HepG2 (cell line): ENCODE measurements around the gene OR10J1.

Source experiments
- KAT7 ChIP-seq: IDR thresholded peaks from 2 replicates; pipeline ENCODE4 v1.6.1; 2018; ENCODE audit warnings: borderline replicate concordance, missing compliant biosample characterization
- MEIS1 ChIP-seq: sonication (generic); formaldehyde crosslinking; IDR thresholded peaks from 2 replicates; pipeline ENCODE4 v1.9.0; 2021; ENCODE audit warnings: mild to moderate bottlenecking, missing genetic modification reagents, moderate library complexity, borderline replicate concordance
- MYNN ChIP-seq: sonication (generic); formaldehyde crosslinking; IDR thresholded peaks from 2 replicates; pipeline ENCODE4 v1.4.0; 2020; ENCODE audit warnings: mild to moderate bottlenecking, low read depth, missing genetic modification reagents
- PRDM15 ChIP-seq: sonication (generic); formaldehyde crosslinking; IDR thresholded peaks from 2 replicates; pipeline ENCODE4 v1.4.0; 2020; ENCODE audit warnings: missing genetic modification reagents
- ZNF703 ChIP-seq: sonication (generic); formaldehyde crosslinking; IDR thresholded peaks from 2 replicates; pipeline ENCODE4 v1.5.1; 2020; ENCODE audit warnings: missing genetic modification reagents, mild to moderate bottlenecking, moderate library complexity, borderline replicate concordance
- TF ChIP-seq, protein P1 (sequence below): sonication (generic); formaldehyde crosslinking; IDR thresholded peaks from 2 replicates; pipeline ENCODE4 v1.5.0; 2020; ENCODE audit warnings: mild to moderate bottlenecking, missing genetic modification reagents, moderate library complexity

- TF ChIP-seq ZNF703 (CRISPR knock-in tag): no peak
- TF ChIP-seq MEIS1: no peak
- TF ChIP-seq PRDM15: no peak
- TF ChIP-seq MYNN: no peak
- no peak for TF ChIP-seq KAT7 (CRISPR knock-in tag)
- TF ChIP-seq, protein P1, sequence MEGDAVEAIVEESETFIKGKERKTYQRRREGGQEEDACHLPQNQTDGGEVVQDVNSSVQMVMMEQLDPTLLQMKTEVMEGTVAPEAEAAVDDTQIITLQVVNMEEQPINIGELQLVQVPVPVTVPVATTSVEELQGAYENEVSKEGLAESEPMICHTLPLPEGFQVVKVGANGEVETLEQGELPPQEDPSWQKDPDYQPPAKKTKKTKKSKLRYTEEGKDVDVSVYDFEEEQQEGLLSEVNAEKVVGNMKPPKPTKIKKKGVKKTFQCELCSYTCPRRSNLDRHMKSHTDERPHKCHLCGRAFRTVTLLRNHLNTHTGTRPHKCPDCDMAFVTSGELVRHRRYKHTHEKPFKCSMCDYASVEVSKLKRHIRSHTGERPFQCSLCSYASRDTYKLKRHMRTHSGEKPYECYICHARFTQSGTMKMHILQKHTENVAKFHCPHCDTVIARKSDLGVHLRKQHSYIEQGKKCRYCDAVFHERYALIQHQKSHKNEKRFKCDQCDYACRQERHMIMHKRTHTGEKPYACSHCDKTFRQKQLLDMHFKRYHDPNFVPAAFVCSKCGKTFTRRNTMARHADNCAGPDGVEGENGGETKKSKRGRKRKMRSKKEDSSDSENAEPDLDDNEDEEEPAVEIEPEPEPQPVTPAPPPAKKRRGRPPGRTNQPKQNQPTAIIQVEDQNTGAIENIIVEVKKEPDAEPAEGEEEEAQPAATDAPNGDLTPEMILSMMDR (CRISPR knock-in tag): no peak
Observed at GRCh38 chr1:159469921-159470533, 30.5 kb downstream of the OR10J1 start.
